ENCODE data around the gene RABGAP1L.
A peak's percentile ranks its signal among the peaks of the same experiment; 100 is the strongest.

Gene RABGAP1L

GRCh38 chr1:174963529-174964125 lies 804.3 kb downstream of the RABGAP1L start:
- no peaks in the 10 kb centered on the region for H3K9me3 ChIP-seq (ENCODE audit: control extremely low read depth in 1 of 5, control insufficient read depth in 4 of 5, insufficient read depth in 2 of 5, low read depth in 1 of 5, low read length in 4 of 5)
- peak overlapping the region in 1 of 2 experiments; percentile 63 for H3K27ac ChIP-seq (ENCODE audit: insufficient read depth in 1 of 2, low read depth in 1 of 2, low read length in 2 of 2, poor library complexity in 1 of 2, severe bottlenecking in 2 of 2)
- H3K4me1 ChIP-seq (ENCODE audit: control extremely low read depth in 1 of 4, control insufficient read depth in 4 of 4, insufficient read depth in 4 of 4, low read length in 3 of 4) = peaks cover 31 to 51% (median 42%) of the 10 kb centered on the region in 4 experiments
- no peak overlapping the region for H3K4me3 ChIP-seq (ENCODE audit: control insufficient read depth in 1 of 7, extremely low read depth in 1 of 7, insufficient read depth in 4 of 7, low read depth in 2 of 7, low read length in 6 of 7)
- ChIA-PET POLR2A (no interaction called here), CTCF (interaction anchor here (0.7 kb wide), 1 partner anchor 63 kb away, joined by 3 read pairs; no protein-coding TSS in a partner anchor)
- DNase-seq = peak in 1 of 3 donors; percentile 24
- no peaks in the 10 kb centered on the region for H3K27me3 ChIP-seq (replicated peaks in 2 of 5; ENCODE audit: control insufficient read depth in 4 of 5, insufficient read depth in 5 of 5, low read length in 4 of 5)
- no peaks in the 10 kb centered on the region for H3K36me3 ChIP-seq (ENCODE audit: control insufficient read depth in 4 of 4, insufficient read depth in 4 of 4, low read length in 3 of 4)
- 83% methylated on average over 1 of the region's 2 CpGs for WGBS (ENCODE audit: insufficient coverage)

- DNase-seq = peak; percentile 38 to 90 (median 81)
- H3K4me3 ChIP-seq (ENCODE audit: control insufficient read depth in 1 of 7, extremely low read depth in 1 of 7, insufficient read depth in 4 of 7, low read depth in 2 of 7, low read length in 6 of 7) = peak overlapping the region in 2 of 7 experiments; percentile 28 to 50
- H3K4me1 ChIP-seq (ENCODE audit: control extremely low read depth in 1 of 4, control insufficient read depth in 4 of 4, insufficient read depth in 4 of 4, low read length in 3 of 4) = peaks cover 39 to 59% (median 50%) of the 10 kb centered on the region in 4 experiments
- H3K9me3 ChIP-seq (ENCODE audit: control extremely low read depth in 1 of 5, control insufficient read depth in 4 of 5, insufficient read depth in 2 of 5, low read depth in 1 of 5, low read length in 4 of 5) = no peaks in the 10 kb centered on the region
- H3K27me3 ChIP-seq (replicated peaks in 2 of 5; ENCODE audit: control insufficient read depth in 4 of 5, insufficient read depth in 5 of 5, low read length in 4 of 5) = no peaks in the 10 kb centered on the region
- ChIA-PET CTCF (no interaction called here), POLR2A (no interaction called here)
- 66% methylated on average over 5 of the region's 6 CpGs for WGBS (ENCODE audit: insufficient coverage)
- peak overlapping the region in 1 of 2 experiments; percentile 63 for H3K27ac ChIP-seq (ENCODE audit: insufficient read depth in 1 of 2, low read depth in 1 of 2, low read length in 2 of 2, poor library complexity in 1 of 2, severe bottlenecking in 2 of 2)
- no peaks in the 10 kb centered on the region for H3K36me3 ChIP-seq (ENCODE audit: control insufficient read depth in 4 of 4, insufficient read depth in 4 of 4, low read length in 3 of 4)
Observed at GRCh38 chr1:174964261-174964971, 805.1 kb downstream of the RABGAP1L start.

GRCh38 chr1:174964972-174965361 lies 805.6 kb downstream of the RABGAP1L start:
- no peaks in the 10 kb centered on the region for H3K36me3 ChIP-seq (ENCODE audit: control insufficient read depth in 4 of 4, insufficient read depth in 4 of 4, low read length in 3 of 4)
- ChIA-PET CTCF (interaction anchor here (1.1 to 1.9 kb wide), 4 partner anchors 10 to 59 kb away, joined by 3 to 7 read pairs (median 4); no protein-coding TSS in a partner anchor), POLR2A (no interaction called here)
- peak overlapping the region in 2 of 7 experiments; percentile 30 to 50 for H3K4me3 ChIP-seq (ENCODE audit: control insufficient read depth in 1 of 7, extremely low read depth in 1 of 7, insufficient read depth in 4 of 7, low read depth in 2 of 7, low read length in 6 of 7)
- H3K27ac ChIP-seq (ENCODE audit: insufficient read depth in 1 of 2, low read depth in 1 of 2, low read length in 2 of 2, poor library complexity in 1 of 2, severe bottlenecking in 2 of 2) = peak overlapping the region in 1 of 2 experiments; percentile 63
- H3K27me3 ChIP-seq (replicated peaks in 2 of 5; ENCODE audit: control insufficient read depth in 4 of 5, insufficient read depth in 5 of 5, low read length in 4 of 5) = no peaks in the 10 kb centered on the region
- 100% methylated on average over 1 of the region's 1 CpG for WGBS (ENCODE audit: insufficient coverage)
- DNase-seq = peak in 2 of 3 donors; percentile 19 to 50
- peaks cover 44 to 64% (median 53%) of the 10 kb centered on the region in 4 experiments for H3K4me1 ChIP-seq (ENCODE audit: control extremely low read depth in 1 of 4, control insufficient read depth in 4 of 4, insufficient read depth in 4 of 4, low read length in 3 of 4)
- H3K9me3 ChIP-seq (ENCODE audit: control extremely low read depth in 1 of 5, control insufficient read depth in 4 of 5, insufficient read depth in 2 of 5, low read depth in 1 of 5, low read length in 4 of 5) = no peaks in the 10 kb centered on the region

- CTCF ChIA-PET = interaction anchor here (0.9 to 1.9 kb wide), 8 partner anchors 8 to 195 kb away, joined by 3 to 7 read pairs (median 4); no protein-coding TSS in a partner anchor
- Histone ChIP-seq H3K36me3 (ENCODE audit: control insufficient read depth in 4 of 4, insufficient read depth in 4 of 4, low read length in 3 of 4) (no peaks in the 10 kb centered on the region), H3K9me3 (ENCODE audit: control extremely low read depth in 1 of 5, control insufficient read depth in 4 of 5, insufficient read depth in 2 of 5, low read depth in 1 of 5, low read length in 4 of 5) (no peaks in the 10 kb centered on the region), H3K27me3 (replicated peaks in 2 of 5; ENCODE audit: control insufficient read depth in 4 of 5, insufficient read depth in 5 of 5, low read length in 4 of 5) (no peaks in the 10 kb centered on the region), H3K27ac (ENCODE audit: insufficient read depth in 1 of 2, low read depth in 1 of 2, low read length in 2 of 2, poor library complexity in 1 of 2, severe bottlenecking in 2 of 2) (peak overlapping the region in 1 of 2 experiments; percentile 63), H3K4me1 (ENCODE audit: control extremely low read depth in 1 of 4, control insufficient read depth in 4 of 4, insufficient read depth in 4 of 4, low read length in 3 of 4) (peaks cover 47 to 67% (median 56%) of the 10 kb centered on the region in 4 experiments), H3K4me3 (ENCODE audit: control insufficient read depth in 1 of 7, extremely low read depth in 1 of 7, insufficient read depth in 4 of 7, low read depth in 2 of 7, low read length in 6 of 7) (peak overlapping the region in 2 of 7 experiments; percentile 23 to 50)
- peak in 2 of 3 donors; percentile 45 to 56 for DNase-seq
- POLR2A ChIA-PET = no interaction called here
- 38% methylated on average over 3 of the region's 3 CpGs for WGBS (ENCODE audit: insufficient coverage)
Observed at GRCh38 chr1:174965362-174966007, 806.2 kb downstream of the RABGAP1L start.

GRCh38 chr1:174966008-174966572 lies 806.8 kb downstream of the RABGAP1L start:
- ChIA-PET POLR2A (no interaction called here), CTCF (interaction anchor here (0.9 to 1.9 kb wide), 8 partner anchors 9 to 196 kb away, joined by 3 to 7 read pairs (median 4); no protein-coding TSS in a partner anchor)
- Histone ChIP-seq H3K27me3 (replicated peaks in 2 of 5; ENCODE audit: control insufficient read depth in 4 of 5, insufficient read depth in 5 of 5, low read length in 4 of 5) (no peaks in the 10 kb centered on the region), H3K9me3 (ENCODE audit: control extremely low read depth in 1 of 5, control insufficient read depth in 4 of 5, insufficient read depth in 2 of 5, low read depth in 1 of 5, low read length in 4 of 5) (no peaks in the 10 kb centered on the region), H3K4me3 (ENCODE audit: control insufficient read depth in 1 of 7, extremely low read depth in 1 of 7, insufficient read depth in 4 of 7, low read depth in 2 of 7, low read length in 6 of 7) (peak overlapping the region in 2 of 7 experiments; percentile 4 to 23), H3K36me3 (ENCODE audit: control insufficient read depth in 4 of 4, insufficient read depth in 4 of 4, low read length in 3 of 4) (no peaks in the 10 kb centered on the region), H3K4me1 (ENCODE audit: control extremely low read depth in 1 of 4, control insufficient read depth in 4 of 4, insufficient read depth in 4 of 4, low read length in 3 of 4) (peaks cover 47 to 67% (median 57%) of the 10 kb centered on the region in 4 experiments), H3K27ac (ENCODE audit: insufficient read depth in 1 of 2, low read depth in 1 of 2, low read length in 2 of 2, poor library complexity in 1 of 2, severe bottlenecking in 2 of 2) (peak overlapping the region in 1 of 2 experiments; percentile 63)
- no peak for DNase-seq
- WGBS (ENCODE audit: insufficient coverage) = no CpG with 5 or more reads among the region's 1 CpG

GRCh38 chr1:174967845-174968705 lies 808.8 kb downstream of the RABGAP1L start:
- H3K27me3 ChIP-seq (replicated peaks in 2 of 5; ENCODE audit: control insufficient read depth in 4 of 5, insufficient read depth in 5 of 5, low read length in 4 of 5) = no peaks in the 10 kb centered on the region
- H3K4me1 ChIP-seq (ENCODE audit: control extremely low read depth in 1 of 4, control insufficient read depth in 4 of 4, insufficient read depth in 4 of 4, low read length in 3 of 4) = peaks cover 52 to 79% (median 67%) of the 10 kb centered on the region in 4 experiments
- H3K9me3 ChIP-seq (ENCODE audit: control extremely low read depth in 1 of 5, control insufficient read depth in 4 of 5, insufficient read depth in 2 of 5, low read depth in 1 of 5, low read length in 4 of 5) = no peaks in the 10 kb centered on the region
- H3K27ac ChIP-seq (ENCODE audit: insufficient read depth in 1 of 2, low read depth in 1 of 2, low read length in 2 of 2, poor library complexity in 1 of 2, severe bottlenecking in 2 of 2) = peak overlapping the region in 1 of 2 experiments; percentile 64
- CTCF ChIA-PET = no interaction called here
- POLR2A ChIA-PET = interaction anchor here (1.0 kb wide), 1 partner anchor 179 kb away, joined by 3 read pairs; no protein-coding TSS in a partner anchor
- no peaks in the 10 kb centered on the region for H3K36me3 ChIP-seq (ENCODE audit: control insufficient read depth in 4 of 4, insufficient read depth in 4 of 4, low read length in 3 of 4)
- peak overlapping the region in 4 of 7 experiments; percentile 11 to 42 (median 18) for H3K4me3 ChIP-seq (ENCODE audit: control insufficient read depth in 1 of 7, extremely low read depth in 1 of 7, insufficient read depth in 4 of 7, low read depth in 2 of 7, low read length in 6 of 7)
- DNase-seq = peak in 2 of 3 donors; percentile 42 to 65
- no CpG with 5 or more reads among the region's 4 CpGs for WGBS (ENCODE audit: insufficient coverage)
